OCI-LY3 (cell line): Measurements from ENCODE around the gene NACA2.

Source experiments
- EZH2phosphoT487 ChIP-seq: fragments of 200-600 bp; shearing (Covaris generic); IDR thresholded peaks from 2 replicates; pipeline ENCODE4 v1.6.1; 2018; ENCODE audit warnings: antibody characterized with exemption, mixed run types, low read depth
- TF ChIP-seq, protein P1 (sequence below): fragments of 200-600, 300-600 bp; sonication (generic); IDR thresholded peaks from 2 replicates; pipeline ENCODE4 v1.5.1; 2014; ENCODE audit warnings: antibody characterized with exemption, low read length, low read depth

DNA sequence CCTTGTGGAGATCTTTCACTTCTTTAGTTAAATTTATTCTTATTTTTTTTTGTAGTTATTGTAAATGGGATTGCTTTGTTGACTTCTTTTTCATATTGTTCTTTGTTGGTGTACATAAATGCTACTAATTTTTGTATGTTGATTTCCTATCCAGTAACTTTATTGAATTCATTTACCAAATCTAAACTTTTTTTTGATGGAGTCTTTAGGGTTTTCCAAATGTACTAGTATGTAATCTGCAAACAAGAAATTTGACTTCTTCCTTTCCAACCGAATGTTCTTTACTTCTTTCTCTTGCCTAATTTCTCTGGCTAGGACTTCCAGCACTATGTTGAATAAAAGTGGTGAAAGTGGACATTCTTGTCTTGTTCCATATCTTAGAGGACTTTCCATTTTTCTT lies 41.8 kb upstream of the NACA2 start:
- TF ChIP-seq, protein P1, sequence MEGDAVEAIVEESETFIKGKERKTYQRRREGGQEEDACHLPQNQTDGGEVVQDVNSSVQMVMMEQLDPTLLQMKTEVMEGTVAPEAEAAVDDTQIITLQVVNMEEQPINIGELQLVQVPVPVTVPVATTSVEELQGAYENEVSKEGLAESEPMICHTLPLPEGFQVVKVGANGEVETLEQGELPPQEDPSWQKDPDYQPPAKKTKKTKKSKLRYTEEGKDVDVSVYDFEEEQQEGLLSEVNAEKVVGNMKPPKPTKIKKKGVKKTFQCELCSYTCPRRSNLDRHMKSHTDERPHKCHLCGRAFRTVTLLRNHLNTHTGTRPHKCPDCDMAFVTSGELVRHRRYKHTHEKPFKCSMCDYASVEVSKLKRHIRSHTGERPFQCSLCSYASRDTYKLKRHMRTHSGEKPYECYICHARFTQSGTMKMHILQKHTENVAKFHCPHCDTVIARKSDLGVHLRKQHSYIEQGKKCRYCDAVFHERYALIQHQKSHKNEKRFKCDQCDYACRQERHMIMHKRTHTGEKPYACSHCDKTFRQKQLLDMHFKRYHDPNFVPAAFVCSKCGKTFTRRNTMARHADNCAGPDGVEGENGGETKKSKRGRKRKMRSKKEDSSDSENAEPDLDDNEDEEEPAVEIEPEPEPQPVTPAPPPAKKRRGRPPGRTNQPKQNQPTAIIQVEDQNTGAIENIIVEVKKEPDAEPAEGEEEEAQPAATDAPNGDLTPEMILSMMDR, result no peak
- no peak for TF ChIP-seq EZH2phosphoT487
